Measurements from ENCODE around the gene MCM3.

Gene MCM3

DNA sequence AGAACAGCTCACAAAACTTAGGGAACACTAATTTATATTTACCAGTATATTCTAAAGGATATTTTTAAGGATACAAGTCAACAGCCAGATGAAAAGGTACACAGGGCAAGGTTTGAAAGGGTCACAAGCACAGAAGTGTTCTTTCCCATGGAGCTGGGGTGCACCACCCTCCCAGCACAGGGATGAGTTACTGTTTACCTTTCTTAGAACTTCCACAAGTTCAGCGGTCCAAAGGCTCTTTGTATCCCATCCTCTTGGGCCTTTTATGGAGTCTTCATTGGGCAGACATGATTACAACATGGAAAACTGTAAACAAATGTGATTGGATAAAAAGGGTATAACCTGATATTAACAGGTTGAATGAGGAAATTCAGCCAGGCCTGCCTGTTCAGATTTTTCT, 39.1 kb downstream of the MCM3 start:
- DNase-seq: no peak

DNA sequence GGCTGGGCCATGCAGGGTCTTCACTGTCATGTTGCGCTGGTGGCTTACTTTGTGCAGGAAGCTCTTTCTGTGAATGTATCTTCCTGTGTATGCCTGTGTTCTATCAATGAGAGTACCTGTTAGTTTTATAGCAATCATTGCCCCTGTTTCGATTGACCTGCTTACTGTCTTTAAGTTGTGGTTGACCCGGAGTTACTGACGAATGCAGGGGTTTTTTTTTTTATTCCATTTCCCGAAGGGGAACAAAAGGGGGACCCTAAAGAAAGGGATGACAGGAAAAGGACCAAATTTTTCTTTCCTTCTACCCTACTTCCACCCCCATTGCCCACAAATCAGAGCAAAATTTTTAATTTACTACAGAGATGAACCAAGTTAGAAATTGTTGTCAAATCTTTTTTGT, 40.1 kb downstream of the MCM3 start, which contains the start of gene IL17F:
Gene IL17F (minus strand): TSS at position 101 of the 400 bp plus-strand sequence. CDS start 71 bp downstream, at position 30.
- DNase-seq: no peak

DNA sequence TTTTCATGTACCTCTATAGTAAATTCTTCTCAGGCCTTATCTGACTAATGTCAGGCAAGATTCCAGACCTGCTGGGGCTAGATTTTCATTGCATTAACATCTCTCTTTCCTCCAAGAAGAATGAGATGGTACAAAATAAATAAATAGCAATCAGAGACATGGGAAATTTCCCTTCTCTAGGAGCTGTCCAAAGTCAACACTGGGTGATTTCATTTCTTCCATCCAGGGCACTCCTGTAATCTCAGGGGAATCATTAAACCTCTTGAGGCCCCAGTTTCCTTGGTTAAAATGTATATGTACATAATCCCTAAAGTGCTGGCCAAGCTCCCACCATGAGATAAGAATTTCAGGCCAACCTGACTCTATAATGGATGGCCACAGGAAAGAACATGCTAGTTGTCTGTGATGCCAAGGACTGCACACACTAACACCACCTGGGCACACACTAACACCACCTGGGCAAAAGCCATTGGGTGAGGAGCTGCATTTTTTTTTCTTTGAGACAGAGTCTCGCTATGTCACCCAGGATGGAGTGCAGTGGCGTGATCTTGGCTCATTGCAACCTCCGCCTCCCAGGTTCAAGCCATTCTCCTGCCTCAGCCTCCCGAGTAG, 41.2 kb downstream of the MCM3 start:
- no peak for DNase-seq

DNA sequence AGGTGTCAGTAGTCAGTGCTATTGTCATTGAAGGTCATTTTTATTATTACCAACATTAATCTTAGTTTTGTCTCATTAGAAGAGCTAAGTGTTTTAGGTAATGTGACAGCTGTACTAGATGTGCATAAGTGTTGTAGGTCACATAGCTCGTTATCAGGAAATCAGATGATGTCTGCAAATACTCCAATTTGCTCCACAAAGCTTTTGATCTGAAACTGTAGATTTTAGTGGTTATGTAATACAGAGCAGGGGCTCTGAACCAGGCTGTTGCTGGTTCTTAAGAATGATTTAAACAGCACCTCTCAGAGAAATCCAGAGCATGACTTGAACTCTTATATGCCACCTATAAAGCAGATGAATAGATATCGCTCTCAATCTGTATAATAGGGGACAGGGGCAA, 42.7 kb downstream of the MCM3 start:
- DNase-seq: no peak

DNA sequence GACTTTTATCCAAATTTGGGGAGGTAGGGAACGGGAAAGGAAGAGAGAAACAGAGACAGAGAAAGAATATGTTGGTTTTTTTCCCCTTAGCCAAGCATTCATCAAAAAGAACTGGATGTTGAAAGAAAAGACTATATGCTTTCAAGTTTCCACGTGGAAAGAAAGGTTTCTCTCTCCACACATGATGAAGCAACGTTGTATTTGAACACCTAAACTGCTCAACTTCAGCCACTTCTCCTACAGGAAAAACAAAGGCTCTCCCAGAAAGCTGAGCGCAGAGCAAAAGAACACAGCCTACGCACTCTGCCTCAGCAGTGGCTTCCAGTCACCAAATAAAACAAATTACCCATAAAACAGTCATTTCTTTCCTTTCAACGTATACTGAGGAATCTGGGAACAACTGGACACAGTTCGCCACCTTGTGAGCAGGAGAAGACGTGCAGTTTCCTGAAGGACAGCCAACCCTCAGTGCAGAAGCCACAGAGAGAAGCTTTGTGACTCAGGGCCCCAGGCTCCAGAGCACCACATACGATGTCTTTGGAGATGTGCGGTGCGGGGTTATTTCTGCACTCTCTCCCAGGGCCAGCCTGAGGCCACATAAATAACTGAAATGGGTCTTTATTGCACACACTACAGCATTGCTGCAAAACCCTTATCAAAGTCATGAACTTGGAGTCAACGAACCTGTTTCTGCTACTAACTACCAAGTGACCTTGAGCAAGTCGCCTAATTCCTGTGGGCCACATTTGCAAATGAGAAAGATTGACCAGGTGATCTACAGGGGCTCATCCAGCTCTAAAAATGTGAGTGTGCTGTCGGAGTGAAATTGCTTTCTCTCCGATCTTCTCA, 50.3 kb downstream of the MCM3 start:
- peak; percentile 10 for DNase-seq

DNA sequence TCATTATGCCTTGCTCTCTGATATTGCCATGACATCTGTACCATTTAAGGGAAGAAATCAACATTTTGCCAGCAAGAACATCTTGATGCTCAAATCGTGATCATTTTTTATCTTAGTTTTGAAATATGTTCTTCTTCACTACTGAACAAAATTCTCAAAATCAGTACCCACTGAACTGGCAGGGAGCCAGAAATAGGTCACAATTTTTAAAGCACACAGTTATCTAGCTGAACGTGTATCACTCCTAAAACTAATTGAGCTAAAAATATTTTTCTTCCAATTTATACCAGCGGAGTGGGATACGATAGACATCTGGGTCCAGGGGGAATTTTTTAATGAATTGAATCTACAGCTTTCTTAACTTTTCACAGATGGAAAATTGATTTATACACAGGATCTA, 51.5 kb downstream of the MCM3 start:
- DNase-seq: no peak

DNA sequence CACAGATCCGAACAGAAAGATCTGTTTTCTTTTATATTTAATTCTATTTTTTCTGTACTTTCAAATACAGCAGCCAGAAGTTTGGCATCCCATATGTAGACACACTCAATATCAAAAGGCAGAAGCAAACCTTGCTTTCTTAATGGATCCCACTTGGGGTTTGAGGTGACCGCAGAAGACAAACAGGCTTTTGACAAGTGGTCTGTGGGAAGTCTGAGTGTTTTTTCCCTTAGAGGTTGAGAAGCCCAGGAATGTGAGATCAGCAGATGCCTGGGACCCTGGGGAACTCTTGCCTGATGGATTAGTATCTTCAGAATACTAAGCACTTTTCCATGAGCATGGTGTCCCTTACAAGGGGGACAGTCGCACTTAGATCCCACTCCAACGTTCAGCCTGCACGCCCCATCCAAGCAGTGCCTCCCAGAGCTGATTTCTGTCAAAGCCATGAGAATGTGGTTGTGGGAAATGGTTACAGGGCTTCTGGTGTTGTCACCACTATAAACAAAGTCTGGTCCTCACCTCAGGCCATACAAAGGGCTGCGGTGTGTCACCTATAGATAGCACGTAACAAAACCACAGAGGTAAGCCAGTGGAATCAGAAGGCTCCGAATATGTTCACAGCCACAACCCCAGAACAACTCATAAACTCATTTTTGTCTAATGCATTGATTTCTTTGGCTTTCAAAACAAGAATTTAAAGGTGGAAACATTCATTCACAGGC, 53.0 kb downstream of the MCM3 start:
- DNase-seq: no peak

DNA sequence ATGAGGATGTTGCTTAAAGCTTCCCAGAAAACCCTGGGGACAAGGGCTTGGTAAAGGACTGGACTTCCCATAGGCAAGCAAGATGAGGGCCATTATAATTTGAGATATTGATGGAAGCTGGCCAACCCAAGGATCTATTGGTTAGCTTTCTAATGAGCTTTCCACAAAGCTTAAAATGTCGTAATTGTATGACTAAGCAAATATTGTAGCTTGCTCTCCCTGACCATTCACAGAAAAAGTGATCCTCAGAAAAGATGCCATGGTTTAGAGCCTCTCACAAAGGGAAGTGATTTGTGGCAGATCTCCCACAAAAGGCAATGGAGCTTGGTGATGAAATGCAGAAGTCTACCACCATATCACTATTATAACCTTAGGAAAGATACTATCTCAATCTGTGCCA, 53.9 kb downstream of the MCM3 start:
- no peak for DNase-seq

DNA sequence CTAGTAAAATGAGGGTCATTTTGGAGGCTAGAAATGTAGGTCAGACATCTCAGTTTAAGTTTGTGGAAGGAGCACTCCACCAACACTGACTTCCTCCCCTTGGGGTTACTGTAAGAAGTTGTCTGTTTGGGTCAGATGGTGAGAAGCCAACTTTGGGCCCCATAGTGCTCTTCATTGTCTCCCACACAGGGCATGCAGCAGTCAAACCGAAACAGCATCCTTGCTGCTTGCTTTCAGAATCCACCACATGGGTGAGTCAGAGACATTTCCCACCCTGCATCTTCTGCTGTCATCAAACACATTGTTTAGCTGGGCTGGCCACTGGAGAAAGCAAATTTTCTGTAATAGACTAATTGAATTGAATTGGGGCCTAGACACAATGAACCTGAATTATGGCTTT, 57.0 kb downstream of the MCM3 start:
- DNase-seq: no peak

DNA sequence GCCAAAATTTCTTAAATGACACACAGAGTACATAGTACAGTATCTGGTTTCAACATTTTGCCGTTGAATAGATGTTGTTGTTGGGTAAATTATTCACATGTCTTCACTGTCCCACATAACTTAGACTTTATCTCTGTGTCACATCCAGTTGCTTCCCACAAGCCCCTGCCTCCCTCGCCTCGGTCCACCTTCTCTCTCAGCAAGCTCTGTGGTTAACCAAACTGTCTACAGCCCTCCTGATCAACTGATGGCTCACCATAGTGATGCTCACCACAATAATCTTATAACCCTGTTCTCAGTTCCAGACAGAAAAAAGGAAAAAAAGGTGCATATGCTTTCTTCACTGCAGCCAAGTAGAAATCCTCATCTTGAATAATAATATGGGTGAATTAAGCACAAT, 63.2 kb downstream of the MCM3 start:
- no peak for DNase-seq

DNA sequence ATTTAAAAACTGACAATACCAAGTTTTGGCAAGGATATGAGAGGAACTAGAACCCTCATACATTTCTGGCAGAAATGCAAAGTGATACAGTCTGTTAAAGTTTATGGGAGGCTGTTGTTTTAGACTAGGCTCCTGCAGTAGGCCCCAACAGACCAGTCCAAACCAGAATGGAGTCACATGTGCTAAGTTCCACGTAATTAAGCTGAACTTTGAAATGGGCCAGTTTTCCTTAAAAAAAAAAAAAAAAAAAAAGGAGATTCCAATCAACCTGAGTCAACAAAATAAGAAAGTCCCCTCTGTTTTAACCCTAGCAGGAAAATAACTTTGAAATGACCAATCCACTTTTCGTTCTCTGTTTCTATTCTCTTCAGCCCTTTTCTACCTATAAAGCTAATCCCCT, 66.8 kb downstream of the MCM3 start:
- no peak for DNase-seq

DNA sequence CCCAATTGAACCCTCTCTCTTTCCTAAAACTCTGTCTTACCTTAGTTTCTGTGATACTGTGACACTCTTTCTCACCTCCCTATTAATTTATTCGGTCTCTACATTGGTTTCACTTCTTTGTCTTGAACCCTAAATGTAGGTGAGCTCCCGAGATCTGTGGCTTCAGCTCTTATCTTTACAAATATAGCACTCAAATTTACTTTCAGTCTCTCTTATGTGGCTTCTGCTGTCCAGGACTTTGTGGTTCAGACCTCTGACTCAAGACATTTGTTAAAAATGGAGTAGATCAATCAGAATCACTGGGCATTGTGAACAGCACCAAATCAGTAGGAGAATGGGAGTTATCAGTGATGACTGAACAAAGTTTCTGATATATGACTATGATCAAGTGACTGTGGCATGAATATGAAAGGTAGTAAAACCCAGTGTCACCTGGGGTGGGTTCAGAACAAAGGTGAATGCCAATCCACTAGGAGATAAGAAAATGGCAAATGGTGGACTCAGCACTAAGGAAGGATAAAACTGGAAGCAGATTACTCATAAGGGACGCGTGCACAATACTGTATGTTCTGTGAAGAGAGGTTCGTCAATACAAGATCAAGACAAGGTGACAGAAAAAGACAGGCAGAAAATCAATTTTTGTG, 67.5 kb downstream of the MCM3 start:
- DNase-seq: no peak

DNA sequence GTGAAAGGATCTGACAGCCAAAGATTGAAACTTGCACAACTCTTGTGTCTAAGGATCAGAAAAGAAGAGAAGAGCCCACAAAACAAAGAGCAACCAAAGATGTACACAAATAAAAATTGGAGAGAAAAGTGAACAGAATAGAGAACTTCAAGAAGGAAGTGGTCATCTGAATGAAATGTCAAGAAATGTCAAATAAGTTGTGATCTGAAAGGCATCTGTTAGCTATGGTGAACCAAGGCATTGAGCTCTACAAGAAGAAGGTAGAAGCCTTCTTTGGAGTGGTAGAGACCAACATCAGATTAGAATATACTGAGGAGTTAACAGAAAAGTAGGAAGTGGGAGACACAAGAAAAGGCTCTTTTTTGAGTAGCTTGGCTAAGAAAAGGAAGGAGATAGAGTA, 68.8 kb downstream of the MCM3 start:
- DNase-seq: no peak

Measured in COR-L47 (cell line).